ENCODE results near the gene PAX8. TPM values are rescaled to one million over a fixed set of nuclear protein-coding genes. Genes with fewer than 3 reads are reported as not detected.

PAX8 gene
- total and polyA plus RNA-seq, 2 of the 13 experiments (the other 11 are each of a cell fraction or from before 2014, with no cell fraction given) = 1.5 to 8.8 TPM

- TF ChIP-seq HNF1B (CRISPR knock-in tag; IDR thresholded peaks at IDR 0.05) (peak; percentile 89), ZNF800 (CRISPR knock-in tag; IDR thresholded peaks at IDR 0.05) (no peak), GRHL1 (CRISPR knock-in tag; conservative IDR thresholded peaks at IDR 0.05) (no peak), TOPORS (CRISPR knock-in tag; IDR thresholded peaks at IDR 0.05) (0 out of 2 replicates have a peak, but pooled peaks have one; percentile 32), REXO4 (CRISPR knock-in tag; IDR thresholded peaks at IDR 0.05; ENCODE audit: borderline replicate concordance) (no peak), ZSCAN30 (CRISPR knock-in tag; IDR thresholded peaks at IDR 0.05) (no peak), DRAP1 (CRISPR knock-in tag; IDR thresholded peaks at IDR 0.05) (peak; percentile 95), PLRG1 (conservative IDR thresholded peaks at IDR 0.05) (no peak), ZBTB42 (CRISPR knock-in tag; IDR thresholded peaks at IDR 0.05) (no peak; the same call in 1 of the 2 replicates), ZNF614 (CRISPR knock-in tag; IDR thresholded peaks at IDR 0.05; ENCODE audit: borderline replicate concordance) (peak; percentile 82; the same call in 1 of the 2 replicates), HCFC1 (IDR thresholded peaks at IDR 0.05; ENCODE audit: low read depth, low read length) (0 out of 2 replicates have a peak, but pooled peaks have one; percentile 6), NFRKB (IDR thresholded peaks at IDR 0.05) (no peak), RNF2 (conservative IDR thresholded peaks at IDR 0.05; ENCODE audit: low read depth) (no peak), PRPF4 (IDR thresholded peaks at IDR 0.05; ENCODE audit: low read depth, low read length, poor library complexity, severe bottlenecking) (no peak), POGZ (CRISPR knock-in tag; IDR thresholded peaks at IDR 0.05) (peak; percentile 67; the same call in 1 of the 2 replicates), ZNF260 (CRISPR knock-in tag; IDR thresholded peaks at IDR 0.05; ENCODE audit: borderline replicate concordance, low read depth) (no peak), ZNF224 (CRISPR knock-in tag; IDR thresholded peaks at IDR 0.05) (no peak), ZNF496 (CRISPR knock-in tag; IDR thresholded peaks at IDR 0.05; ENCODE audit: insufficient replicate concordance) (no peak), POGK (CRISPR knock-in tag; conservative IDR thresholded peaks at IDR 0.05) (no peak; the same call in 1 of the 2 replicates), RXRA (CRISPR knock-in tag; IDR thresholded peaks at IDR 0.05) (peak; percentile 72; the same call in 1 of the 2 replicates)
Measured at GRCh38 chr2:113219889-113220641, 58.7 kb downstream of the PAX8 start (continued).
